Retinal pigment epithelial cell (primary cell): ENCODE measurements around the gene TAF9.
"Not testable (repeated sequence)": the region's sequence is repeated elsewhere in the genome, so short reads cannot be mapped to it uniquely, and the experiment has no call there.

ENCODE experiments used
- DNase-seq: peaks from one replicate; pipeline ENCODE4 v3.0.0-alpha.2; 2010; ENCODE audit warnings: low read depth
- H3K4me3 ChIP-seq: 2 replicates; pipeline ENCODE4 v1.5.1; 2011; ENCODE audit warnings: mild to moderate bottlenecking, low read length, control low read depth, moderate library complexity
- TF ChIP-seq, protein P1 (sequence below): conservative IDR thresholded peaks from 2 replicates; pipeline ENCODE4 v1.5.1; 2011; ENCODE audit warnings: low read depth, low read length, control low read depth, inconsistent platforms

The TAF9 gene

DNA sequence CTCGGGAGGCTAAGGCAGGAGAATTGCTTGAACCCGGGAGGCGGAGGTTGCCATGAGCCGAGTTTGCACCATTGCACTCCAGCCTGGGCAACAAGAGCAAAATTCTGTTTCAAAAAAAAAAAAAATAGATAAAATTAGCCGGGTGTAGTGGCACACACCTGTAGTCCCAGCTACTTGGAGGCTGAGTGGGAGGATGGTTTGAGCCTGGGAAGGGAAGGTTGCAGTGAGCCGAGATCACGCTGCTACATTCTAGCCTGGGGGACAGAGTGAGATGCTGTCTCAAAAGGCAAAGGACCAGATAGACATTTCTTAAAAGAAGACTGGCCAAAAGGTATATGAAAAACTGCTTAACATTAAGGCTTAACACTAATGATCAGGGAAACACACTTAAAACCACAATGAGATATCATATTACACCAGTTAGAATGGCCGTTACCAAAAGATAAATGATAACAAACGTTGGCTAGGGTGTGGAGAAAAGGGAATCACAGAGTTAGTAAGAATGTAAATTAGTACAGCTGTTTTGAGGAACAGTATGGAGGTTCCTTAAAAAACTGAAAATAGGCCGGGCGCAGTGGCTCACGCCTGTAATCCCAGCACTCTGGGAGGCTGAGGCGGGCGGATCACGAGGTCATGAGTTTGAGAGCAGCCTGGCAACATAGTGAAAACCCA lies 35.5 kb upstream of the TAF9 start:
- TF ChIP-seq, protein P1, sequence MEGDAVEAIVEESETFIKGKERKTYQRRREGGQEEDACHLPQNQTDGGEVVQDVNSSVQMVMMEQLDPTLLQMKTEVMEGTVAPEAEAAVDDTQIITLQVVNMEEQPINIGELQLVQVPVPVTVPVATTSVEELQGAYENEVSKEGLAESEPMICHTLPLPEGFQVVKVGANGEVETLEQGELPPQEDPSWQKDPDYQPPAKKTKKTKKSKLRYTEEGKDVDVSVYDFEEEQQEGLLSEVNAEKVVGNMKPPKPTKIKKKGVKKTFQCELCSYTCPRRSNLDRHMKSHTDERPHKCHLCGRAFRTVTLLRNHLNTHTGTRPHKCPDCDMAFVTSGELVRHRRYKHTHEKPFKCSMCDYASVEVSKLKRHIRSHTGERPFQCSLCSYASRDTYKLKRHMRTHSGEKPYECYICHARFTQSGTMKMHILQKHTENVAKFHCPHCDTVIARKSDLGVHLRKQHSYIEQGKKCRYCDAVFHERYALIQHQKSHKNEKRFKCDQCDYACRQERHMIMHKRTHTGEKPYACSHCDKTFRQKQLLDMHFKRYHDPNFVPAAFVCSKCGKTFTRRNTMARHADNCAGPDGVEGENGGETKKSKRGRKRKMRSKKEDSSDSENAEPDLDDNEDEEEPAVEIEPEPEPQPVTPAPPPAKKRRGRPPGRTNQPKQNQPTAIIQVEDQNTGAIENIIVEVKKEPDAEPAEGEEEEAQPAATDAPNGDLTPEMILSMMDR, result no peak
- H3K4me3 ChIP-seq, result no peak overlapping the region
- DNase-seq, result no peak

DNA sequence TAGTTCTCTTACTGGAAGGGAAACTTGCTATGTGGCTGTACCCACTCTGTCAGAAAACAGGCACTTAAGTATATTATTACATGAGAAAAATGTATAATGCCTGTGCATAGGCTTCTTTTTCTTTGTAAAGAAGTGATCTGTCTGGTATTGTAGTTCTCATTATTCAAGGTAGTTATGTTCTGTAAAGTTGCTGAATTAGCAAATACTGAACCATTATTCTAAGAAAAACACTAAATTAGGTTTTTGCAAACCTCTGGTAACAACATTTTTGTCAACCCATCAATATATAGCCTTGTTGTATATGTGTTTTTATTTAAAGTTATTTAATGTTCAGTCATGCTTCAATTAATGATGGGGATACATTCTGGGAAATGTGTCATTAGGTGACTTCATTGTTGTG lies 9.1 kb upstream of the TAF9 start:
- DNase-seq, result no peak
- TF ChIP-seq, protein P1, result no peak
- no peak overlapping the region for H3K4me3 ChIP-seq

DNA sequence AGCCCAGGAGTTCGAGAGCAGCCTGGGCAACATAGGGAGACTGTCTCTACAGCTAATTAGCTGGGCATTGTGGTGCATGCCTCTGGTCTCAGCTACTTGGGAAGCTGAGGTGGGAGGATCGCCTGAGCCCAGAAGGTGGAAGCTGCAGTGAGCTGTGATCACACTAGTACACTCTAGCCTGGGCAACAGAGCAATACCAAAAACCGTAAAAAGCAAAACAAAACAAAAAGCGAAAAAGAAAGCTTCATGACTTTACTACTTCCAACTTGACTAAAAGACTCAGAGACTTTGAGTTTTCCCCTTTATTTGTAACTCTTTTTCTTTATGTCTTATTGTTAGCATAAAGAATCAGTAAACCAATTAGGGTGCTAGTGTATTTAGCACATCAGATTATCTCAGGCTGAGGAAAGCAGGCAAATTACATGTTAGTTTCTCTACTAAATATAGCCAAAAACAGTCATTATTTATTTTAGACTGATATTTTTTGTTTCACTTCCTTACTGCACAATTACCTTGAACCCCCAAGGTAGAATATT lies 5.7 kb upstream of the TAF9 start:
- H3K4me3 ChIP-seq, result no peak overlapping the region
- DNase-seq, result no peak
- TF ChIP-seq, protein P1, result no peak

DNA sequence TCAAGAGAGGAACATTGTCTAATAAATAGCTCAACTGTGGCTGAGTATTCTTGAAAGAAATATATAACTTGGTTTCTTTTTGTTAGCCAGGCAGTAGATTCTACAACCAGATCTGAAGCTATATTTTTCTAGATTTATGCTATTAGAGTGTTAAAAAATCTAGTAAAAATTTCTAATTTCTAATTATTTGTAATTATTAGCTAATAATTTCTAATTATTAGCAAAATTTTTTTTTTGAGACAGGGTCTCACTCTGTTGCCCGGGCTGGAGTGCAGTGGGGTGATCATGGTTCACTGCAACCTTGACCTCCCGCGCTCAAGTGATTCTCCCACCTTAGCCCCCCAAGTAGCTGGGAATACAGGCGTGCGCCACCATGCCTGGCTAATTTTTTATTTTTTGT lies 3.1 kb upstream of the TAF9 start:
- DNase-seq, result no peak
- TF ChIP-seq, protein P1, result no peak
- no peak overlapping the region for H3K4me3 ChIP-seq

DNA sequence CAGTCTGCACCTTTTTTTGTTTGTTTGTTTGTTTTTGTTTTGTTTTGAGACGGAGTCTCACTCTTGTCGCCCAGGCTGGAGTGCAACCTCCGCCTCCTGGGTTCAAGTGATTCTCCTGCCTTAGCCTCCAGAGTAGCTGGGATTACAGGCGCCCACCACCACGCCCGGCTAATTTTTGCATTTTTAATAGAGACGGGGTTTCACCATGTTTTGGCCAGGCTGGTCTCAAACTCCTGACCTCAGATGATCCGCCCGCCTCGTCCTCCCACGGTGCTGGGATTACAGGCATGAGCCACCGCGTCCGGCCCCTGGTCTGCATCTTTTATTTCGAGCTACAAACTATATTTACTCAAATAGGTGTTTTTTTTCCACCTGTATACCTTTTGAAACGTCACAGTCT lies 1.0 kb upstream of the TAF9 start:
- not testable (repeated sequence) for DNase-seq
- peak overlapping the region; percentile 69 for H3K4me3 ChIP-seq

DNA sequence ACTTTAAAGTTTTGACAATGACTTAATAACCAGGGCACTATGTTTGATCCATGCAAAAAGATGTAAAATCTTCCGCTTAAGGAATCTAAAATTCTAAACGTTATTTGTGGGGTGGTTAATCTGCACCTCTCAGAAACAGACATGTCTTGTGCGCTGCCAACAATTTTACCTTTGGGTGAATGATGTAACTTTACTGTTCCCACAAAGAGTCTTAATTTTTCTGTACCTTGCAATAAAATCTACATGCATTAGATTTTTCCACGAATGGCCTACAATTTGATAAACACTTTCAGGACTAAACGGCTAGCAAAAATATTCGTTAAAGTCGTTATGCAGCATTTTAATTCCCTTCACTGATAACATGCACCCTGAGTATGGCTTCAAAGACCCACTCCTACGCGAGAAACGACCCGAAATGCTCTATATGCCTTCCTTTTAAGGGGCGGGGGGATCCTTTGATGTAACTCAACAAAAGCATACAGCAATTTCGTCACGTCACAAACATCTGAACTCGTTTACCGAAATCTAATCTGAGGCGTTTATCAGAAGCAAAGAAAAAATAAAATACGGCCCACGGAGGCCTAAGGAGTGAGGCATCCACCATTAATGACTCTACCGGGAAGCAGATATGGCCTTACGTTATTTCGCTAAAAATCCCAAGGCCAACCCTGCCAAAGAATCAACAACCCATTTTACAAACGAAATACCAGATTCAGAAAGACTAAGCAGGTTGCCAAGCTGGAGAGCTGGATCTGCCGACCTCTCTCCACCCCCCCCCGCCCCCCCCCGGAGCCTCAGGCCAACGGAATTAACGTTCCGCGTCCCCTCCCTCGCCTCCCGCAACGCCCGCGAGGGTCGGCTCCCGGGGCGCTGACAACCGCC lies 621 bp downstream of the TAF9 start:
- H3K4me3 ChIP-seq, result peak overlapping the region; percentile 69
- TF ChIP-seq, protein P1, result no peak
- peak; percentile 8 for DNase-seq

DNA sequence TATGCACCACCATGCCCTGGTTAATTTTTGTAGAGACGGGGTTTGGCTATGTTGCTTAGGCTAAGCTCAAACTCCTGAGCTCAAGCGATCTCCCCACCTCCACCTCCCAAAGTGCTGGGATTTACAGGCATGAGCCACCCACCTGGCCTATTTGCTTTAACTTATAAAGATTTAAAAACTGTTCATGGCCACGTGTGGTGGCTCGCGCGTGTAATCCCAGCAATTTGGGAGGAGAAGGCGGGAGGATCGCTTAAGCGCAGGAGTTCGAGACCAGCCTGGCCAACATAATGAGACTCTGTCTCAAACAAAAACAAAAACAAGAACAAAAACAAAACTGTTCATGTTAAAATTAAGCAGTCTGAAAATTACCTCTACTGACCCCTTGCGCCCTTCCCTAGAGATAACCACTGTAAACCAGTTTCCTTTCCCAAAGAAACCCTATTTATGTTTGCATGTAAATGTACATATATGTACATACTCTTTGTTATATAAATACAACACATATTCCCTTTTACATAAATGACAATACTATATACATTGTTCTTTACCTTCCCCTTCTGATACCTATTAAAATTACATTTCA lies 1.5 kb downstream of the TAF9 start:
- TF ChIP-seq, protein P1, result no peak
- H3K4me3 ChIP-seq, result peak overlapping the region; percentile 69
- no peak for DNase-seq
